Gastrocnemius medialis (tissue), 4 donors: ENCODE results near the gene TMOD3. TPM values are rescaled to one million over a fixed set of nuclear protein-coding genes. Genes with fewer than 3 reads are reported as not detected.

Source experiments
- ATAC-seq, 2 donors: fragments of 150-250 bp; one replicate each; pipeline ENCODE4 v1.9.1; 2016
- DNase-seq, 2 donors: peaks; one replicate each; pipeline ENCODE4 v3.0.0-alpha.2; 2019
- H3K27ac ChIP-seq, 4 donors: fragments of 200-600 bp; sonication (generic); 1 replicate in 1 of 4; 2 replicates in 3 of 4; pipeline ENCODE4 v1.5.1; 2016 to 2018; ENCODE audit warnings: mild to moderate bottlenecking in 2 of 4, moderate library complexity in 1 of 4
- H3K27me3 ChIP-seq, 3 donors: fragments of 200-600 bp; sonication (generic) in 2 of 3; 1 replicate in 1 of 3; 2 replicates in 2 of 3; pipeline versions ENCODE4 v1.5.1 to v1.6.0; 2016 to 2019; ENCODE audit warnings: mild to moderate bottlenecking in 1 of 3, moderate library complexity in 1 of 3
- H3K36me3 ChIP-seq, 2 donors: fragments of 200-600 bp; sonication (generic) in 1 of 2; one replicate each; pipeline ENCODE4 v1.5.1; 2017 to 2018
- H3K4me1 ChIP-seq, 2 donors: fragments of 200-600 bp; sonication (generic) in 1 of 2; one replicate each; pipeline ENCODE4 v1.5.1; 2016 to 2017; ENCODE audit warnings: mild to moderate bottlenecking in 2 of 2
- H3K4me3 ChIP-seq, 4 donors: fragments of 200-600 bp; sonication (generic) in 3 of 4; 1 replicate in 1 of 4; 2 replicates in 3 of 4; pipeline ENCODE4 v1.5.1; 2016 to 2019; ENCODE audit warnings: mild to moderate bottlenecking in 2 of 4
- H3K9me3 ChIP-seq, 3 donors: fragments of 200-600 bp; sonication (generic) in 2 of 3; 1 replicate in 1 of 3; 2 replicates in 2 of 3; pipeline ENCODE4 v1.5.1; 2016 to 2019
- CTCF ChIP-seq, 5 experiments: fragments of 450-650 bp in 3 of 5; fragments of 200-600 bp in 2 of 5; sonication (generic) in 2 of 5; IDR thresholded peaks in 4 of 5; conservative IDR thresholded peaks in 1 of 5; 1 replicate in 4 of 5; 2 replicates in 1 of 5; pipeline ENCODE4 v1.5.1; 2016 to 2019; ENCODE audit warnings: antibody characterized with exemption in 5 of 5, mild to moderate bottlenecking in 3 of 5, moderate library complexity in 3 of 5
- POLR2A ChIP-seq, 2 donors: fragments of 450-650 bp; IDR thresholded peaks; one replicate each; pipeline ENCODE4 v1.6.1; 2017; ENCODE audit warnings: antibody characterized with exemption in 2 of 2, mild to moderate bottlenecking in 2 of 2, moderate library complexity in 2 of 2
- in situ Hi-C, 4 donors: fragments of 200-750 bp; cut with MboI; loops; one replicate each; pipeline versions ENCODE4 v1.15.0 to v1.8.0; 2017; ENCODE audit warnings: low sequenced_read_pairs in 4 of 4
- intact Hi-C: fragments of 100-400 bp; cut with DNase I; formaldehyde crosslinking; loops from one replicate; pipeline ENCODE4 v1.15.1; 2023; ENCODE audit warnings: low total_unique reads
- total RNA-seq, 4 donors: library from RNA; depleted of rRNA; stranded (reverse); fragments of >200 nt; gene quantifications; one replicate each; pipeline versions ENCODE4 v1.1.0 to v1.2.3, GENCODE V29; 2016

The TMOD3 gene
- total RNA-seq, 4 donors from 2014 or later, result 6.2 to 9.2 (median 6.7) TPM

- H3K36me3 ChIP-seq, result no peaks in the 10 kb centered on the region
- peak overlapping the region in 3 of 4 donors; percentile 5 to 61 (median 51) for H3K27ac ChIP-seq
- no peaks in the 10 kb centered on the region for H3K27me3 ChIP-seq
- ATAC-seq (no peak), DNase-seq (no peak)
- no peaks in the 10 kb centered on the region for H3K9me3 ChIP-seq
- intact Hi-C loops (loop anchor here (5.0 kb wide), 1 partner anchor 46 kb away; no protein-coding TSS in a partner anchor), in situ Hi-C loops (no loop called here)
- TF ChIP-seq CTCF (IDR thresholded peaks at IDR 0.05 in 4 of 5, conservative IDR thresholded peaks at IDR 0.05 in 1 of 5), result no peak
- TF ChIP-seq POLR2A (IDR thresholded peaks at IDR 0.05), result no peak
- peaks cover 0 to 21% of the 10 kb centered on the region in 2 donors for H3K4me1 ChIP-seq
- H3K4me3 ChIP-seq, result no peak overlapping the region
Observed at GRCh38 chr15:51878446-51879386, 49.3 kb downstream of the TMOD3 start.

- Histone ChIP-seq H3K4me3 (no peak overlapping the region), H3K27me3 (no peaks in the 10 kb centered on the region), H3K27ac (peak overlapping the region in 2 of 4 donors; percentile 51 to 52), H3K9me3 (no peaks in the 10 kb centered on the region), H3K36me3 (no peaks in the 10 kb centered on the region), H3K4me1 (peaks cover 0 to 17% of the 10 kb centered on the region in 2 donors)
- intact Hi-C loops, result loop anchor here (5.0 kb wide), 1 partner anchor 47 kb away; no protein-coding TSS in a partner anchor
- ATAC-seq, result no peak
- in situ Hi-C loops, result no loop called here
- no peak for DNase-seq
- TF ChIP-seq POLR2A (IDR thresholded peaks at IDR 0.05), result no peak
- no peak for TF ChIP-seq CTCF (IDR thresholded peaks at IDR 0.05 in 4 of 5, conservative IDR thresholded peaks at IDR 0.05 in 1 of 5)
Observed at GRCh38 chr15:51879555-51879954, 50.1 kb downstream of the TMOD3 start.

GRCh38 chr15:51883271-51883837 is 53.9 kb downstream of the TMOD3 start:
- Histone ChIP-seq H3K36me3 (no peaks in the 10 kb centered on the region), H3K27me3 (no peaks in the 10 kb centered on the region), H3K4me1 (peaks cover 0 to 11% of the 10 kb centered on the region in 2 donors), H3K4me3 (no peak overlapping the region), H3K27ac (no peak overlapping the region), H3K9me3 (no peaks in the 10 kb centered on the region)
- no peak for DNase-seq
- no peak for TF ChIP-seq CTCF (IDR thresholded peaks at IDR 0.05 in 4 of 5, conservative IDR thresholded peaks at IDR 0.05 in 1 of 5)
- TF ChIP-seq POLR2A (IDR thresholded peaks at IDR 0.05), result no peak
- in situ Hi-C loops (no loop called here), intact Hi-C loops (loop anchor here (10.0 kb wide), 1 partner anchor 341 kb away; no protein-coding TSS in a partner anchor)
- ATAC-seq, result no peak

GRCh38 chr15:51884041-51884440 is 54.6 kb downstream of the TMOD3 start:
- Histone ChIP-seq H3K27ac (no peak overlapping the region), H3K36me3 (no peaks in the 10 kb centered on the region), H3K4me3 (no peak overlapping the region), H3K27me3 (no peaks in the 10 kb centered on the region), H3K4me1 (peaks cover 0 to 15% of the 10 kb centered on the region in 2 donors), H3K9me3 (no peaks in the 10 kb centered on the region)
- ATAC-seq, result no peak
- no peak for DNase-seq
- intact Hi-C loops (loop anchor here (10.0 kb wide), 1 partner anchor 341 kb away; no protein-coding TSS in a partner anchor), in situ Hi-C loops (no loop called here)
- TF ChIP-seq CTCF (IDR thresholded peaks at IDR 0.05 in 4 of 5, conservative IDR thresholded peaks at IDR 0.05 in 1 of 5) (no peak), POLR2A (IDR thresholded peaks at IDR 0.05) (no peak)
